ENCODE data around the gene C1QL1.

C1QL1 gene

DNA sequence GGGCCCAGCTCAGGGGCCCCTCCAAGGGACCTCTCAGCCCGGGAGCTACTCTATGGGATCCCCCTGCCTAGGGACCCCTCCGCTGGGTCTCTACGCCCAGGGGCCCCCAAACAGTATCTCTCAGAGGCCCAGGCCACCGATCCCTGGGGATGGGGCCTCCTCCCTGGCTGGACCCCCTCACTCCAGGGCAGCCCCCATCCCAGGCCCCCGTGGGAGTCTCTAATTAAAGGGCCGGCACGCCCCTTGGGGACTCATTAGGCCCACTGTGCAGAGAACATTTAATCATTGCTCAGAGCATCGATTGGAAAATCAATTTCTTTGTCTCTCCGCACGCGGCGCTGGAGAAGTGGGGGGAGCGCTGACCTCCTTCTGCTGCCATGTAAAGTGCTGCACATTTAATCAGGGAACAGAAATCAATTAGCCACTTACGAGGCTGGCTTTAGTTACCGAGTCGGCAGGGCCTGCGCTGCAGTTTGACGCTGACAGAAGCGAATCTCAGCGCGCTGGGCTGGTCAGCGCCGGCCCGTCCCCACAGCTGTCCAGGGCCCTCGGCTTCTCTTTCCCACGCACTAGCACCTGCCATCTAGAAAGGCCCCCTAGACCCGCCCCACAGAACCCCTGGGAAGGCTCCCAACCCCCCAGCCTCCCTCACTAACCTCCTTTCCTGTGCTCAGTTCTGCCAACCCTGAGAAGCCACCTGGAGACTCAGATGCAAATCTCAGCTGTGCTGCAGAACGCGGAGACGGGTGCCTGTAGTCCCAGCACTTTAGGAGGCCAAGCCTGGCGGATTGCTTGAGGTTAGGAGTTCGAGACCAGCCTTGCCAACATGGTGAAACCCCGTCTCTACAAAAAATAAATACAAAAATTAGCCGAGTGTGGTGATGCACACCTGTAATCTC is 20.2 kb upstream of the C1QL1 start:
- no peak for DNase-seq

DNA sequence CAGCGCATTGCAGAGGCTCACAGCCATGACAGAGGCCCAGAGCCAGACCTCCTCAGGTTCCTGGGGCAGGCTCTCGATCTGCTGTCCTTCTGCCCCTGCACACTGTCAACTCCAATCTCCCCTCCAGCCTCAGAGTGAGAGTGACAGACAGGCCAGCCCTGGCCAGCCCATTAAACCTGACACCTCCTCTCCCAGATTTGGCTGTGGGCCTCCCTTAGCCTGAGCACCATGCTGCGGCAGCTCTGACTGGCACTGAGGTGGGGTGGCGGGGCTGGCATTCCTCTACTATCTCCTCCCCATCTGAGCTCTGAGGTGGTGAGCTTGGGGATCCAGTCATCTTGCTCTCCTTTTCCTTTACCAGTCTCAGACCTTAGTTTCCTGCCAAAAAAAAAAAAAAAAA is 15.5 kb upstream of the C1QL1 start:
- DNase-seq, result no peak

DNA sequence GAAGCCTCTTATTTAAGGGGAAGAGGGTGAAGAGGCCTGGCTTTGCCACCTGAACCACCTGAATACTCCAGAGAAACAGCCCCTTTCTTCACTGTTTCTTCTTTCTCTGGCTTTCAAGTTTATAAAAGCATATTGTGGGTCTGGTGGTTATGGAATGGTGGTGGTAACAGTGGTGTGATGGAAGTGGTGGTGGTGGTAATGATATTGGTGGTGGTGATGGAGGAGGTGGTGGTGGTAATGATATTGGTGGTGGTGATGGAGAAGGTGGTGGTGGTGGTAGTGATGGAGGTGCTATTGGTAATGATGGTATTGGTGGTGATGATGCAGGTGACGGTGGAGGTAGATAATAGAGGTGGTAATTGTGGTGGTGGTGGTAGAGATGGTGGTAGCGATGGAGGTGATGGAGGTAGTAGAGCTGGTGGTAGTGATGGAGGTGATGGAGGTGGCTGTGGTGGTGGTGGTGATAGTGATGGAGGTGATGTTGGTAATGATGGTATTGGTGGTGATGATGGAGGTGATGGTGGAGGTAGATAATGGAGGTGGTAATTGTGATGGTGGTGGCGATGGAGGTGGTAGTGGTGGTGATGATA is 14.1 kb upstream of the C1QL1 start:
- no peak for DNase-seq

DNA sequence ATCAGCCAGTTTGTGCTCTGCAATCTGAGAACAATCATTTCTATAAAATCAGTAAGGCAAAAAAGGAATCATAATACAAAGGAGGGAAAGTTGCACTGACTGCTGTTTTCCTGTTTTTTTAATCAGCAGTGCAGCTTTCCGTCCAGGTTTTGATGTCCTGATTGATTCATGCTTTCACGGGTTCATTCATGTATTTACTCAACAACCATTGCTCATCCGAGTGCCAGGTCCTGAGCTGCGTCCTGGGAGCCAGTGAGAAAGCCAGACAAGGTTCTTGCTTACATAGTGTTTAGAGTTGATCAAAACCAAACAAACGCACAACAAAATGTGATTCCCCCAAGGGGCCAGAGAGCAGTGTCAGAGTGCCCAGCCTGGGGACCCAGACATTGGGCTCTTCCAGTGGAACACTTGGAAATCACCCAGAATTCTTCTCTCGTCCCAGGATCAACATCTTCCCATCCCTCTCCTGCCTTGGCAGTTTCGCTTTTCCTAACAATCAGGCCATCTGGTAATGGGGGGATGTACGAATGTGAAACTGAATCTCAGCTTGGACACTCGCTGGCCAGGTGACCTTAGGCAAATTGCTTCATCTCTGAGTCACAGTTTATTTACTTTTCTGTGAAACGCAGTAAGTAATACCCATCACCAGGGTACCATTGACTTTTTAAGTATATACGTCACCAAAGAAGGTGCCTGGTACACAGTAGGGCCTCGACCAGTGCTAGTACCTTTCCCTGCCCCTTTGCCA is 13.3 kb upstream of the C1QL1 start:
- DNase-seq, result no peak

DNA sequence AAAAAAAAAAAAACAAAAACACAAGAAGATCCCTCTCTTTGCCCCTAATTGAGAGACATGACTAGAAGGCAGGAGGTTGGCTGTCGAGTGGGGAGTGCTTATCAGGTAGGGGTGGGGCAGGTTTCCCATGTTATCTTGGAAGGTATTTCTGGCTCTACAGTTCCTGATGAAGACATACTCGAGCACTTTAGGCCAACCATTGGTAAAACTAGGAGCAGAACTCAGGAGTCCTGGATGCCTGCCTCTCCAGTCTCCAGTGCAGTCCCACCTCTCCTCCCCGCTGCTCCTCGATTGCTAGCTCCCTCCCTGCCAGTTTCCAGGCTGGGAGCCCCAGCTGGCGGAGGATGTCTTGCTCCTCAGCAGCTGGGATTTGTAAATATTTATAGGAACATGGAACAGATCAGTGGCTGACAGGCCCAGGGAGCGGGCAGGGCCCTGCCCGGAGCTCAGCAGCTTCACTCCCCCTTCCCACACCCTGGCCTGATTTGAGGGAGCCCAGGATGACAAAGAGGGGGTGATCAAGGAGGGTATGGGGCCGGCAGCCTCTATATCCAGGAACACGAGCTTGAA is 11.4 kb upstream of the C1QL1 start:
- no peak for DNase-seq

DNA sequence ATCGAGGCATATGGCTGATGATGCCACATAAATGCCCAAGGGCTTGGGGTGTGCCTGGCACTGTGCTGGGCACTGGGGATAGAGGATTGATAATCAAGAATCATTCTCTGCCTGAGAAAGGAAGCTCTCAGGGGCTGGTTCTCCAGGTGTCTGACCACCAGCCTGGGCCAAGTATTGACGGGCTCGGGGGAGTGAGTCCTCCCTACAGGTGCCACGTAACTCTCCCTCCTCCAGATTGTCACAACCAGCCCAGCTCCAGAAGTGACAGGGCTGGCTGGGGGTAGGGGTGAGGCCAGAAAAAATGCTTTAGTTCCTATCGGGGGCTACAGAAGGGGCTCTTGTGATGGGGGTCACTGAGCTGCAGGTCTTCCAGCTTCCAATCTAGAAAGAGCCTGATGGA is 10.7 kb upstream of the C1QL1 start:
- DNase-seq, result no peak

DNA sequence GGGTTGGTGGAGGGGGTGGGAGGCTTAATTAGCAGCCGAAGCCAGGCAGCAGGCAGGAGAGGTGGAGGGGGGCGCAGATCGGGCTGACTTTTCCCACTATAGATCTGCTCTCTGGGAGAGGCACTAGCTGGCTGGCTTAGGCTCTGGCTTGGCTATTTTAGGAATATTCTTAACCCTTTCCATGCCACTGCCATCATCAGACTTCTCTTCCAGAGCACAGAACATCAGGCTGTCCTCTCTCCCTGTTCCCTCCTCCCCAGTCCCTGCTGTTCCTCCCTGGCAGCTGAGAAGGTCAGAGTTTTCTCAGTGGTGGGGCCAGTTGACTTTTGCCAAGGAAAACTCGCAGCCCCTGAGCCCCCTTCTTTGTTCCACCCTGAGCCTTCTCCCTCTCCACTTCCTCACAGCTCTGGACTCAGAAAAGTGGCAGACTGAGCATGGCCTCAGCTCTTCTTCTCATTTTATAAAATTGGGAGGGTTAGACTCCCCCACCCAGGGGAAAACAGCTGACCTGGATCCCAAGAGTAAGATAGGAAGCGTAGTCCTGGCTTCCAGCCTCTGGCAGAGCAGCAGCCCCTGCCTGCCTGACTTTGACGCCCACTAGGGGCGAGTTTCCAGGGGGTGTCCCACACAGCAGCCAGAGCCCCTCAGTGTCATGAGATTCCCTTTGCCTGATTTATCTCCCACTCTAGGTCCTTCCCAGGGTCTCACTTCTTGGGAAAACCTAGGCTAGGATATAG is 9.9 kb upstream of the C1QL1 start:
- DNase-seq, result no peak

DNA sequence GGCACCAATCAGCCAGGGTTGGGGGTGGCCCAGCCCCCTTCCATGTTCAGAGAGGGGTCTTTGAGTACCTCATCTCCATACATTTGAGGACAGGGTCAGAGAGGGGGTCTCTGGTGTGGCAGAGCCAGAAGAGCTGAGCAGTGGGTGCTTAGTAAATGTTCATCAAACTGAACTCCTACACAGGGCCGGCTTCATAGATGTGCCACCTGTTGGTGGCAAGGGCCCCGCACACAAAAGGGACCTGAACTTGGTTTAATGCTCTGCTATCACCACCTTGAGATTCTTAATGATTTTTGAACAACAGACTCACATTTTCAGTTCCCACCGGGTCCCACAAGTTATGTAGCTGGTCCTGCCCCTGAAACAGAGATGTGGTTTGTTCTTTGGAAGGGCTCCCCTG is 9.0 kb upstream of the C1QL1 start:
- DNase-seq, result no peak

DNA sequence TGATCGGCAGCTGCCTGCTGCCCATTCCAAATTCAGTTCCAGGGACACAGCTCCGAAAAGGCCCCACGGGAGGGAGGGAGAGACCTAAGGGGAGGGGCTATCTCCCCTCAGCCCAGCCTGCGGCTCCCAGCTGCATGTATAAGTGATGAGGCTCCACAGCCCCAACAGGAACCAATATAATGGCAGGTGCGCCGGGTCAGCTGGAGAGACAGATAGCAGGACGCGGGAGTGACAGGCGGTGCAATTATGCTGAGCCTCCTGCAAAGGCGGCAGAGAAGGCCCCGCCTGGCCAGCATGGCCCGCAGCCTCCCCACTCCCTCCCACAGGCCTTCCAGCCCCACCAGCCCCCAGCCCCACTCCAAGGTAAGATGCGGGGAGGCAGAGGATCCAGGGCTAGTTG is 8.1 kb upstream of the C1QL1 start:
- no peak for DNase-seq

DNA sequence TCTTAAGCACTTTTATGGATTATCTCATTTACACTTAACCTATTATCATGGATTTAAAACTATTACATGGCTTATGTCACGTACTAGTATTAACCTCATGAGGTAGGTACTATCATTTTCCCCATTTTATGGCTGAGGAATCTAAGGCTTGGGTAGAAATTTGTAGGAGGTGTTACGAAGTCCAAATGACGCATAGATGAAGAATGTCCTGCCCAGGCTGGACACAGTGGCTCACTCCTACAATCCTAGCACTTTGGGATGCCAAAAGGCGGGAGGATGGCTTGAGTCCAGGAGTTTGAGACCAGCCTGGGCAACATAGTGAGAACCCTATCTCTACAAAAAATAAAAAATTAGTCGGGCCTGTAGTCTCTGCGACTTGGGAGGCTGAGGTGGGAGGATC is 4.8 kb upstream of the C1QL1 start:
- no peak for DNase-seq

DNA sequence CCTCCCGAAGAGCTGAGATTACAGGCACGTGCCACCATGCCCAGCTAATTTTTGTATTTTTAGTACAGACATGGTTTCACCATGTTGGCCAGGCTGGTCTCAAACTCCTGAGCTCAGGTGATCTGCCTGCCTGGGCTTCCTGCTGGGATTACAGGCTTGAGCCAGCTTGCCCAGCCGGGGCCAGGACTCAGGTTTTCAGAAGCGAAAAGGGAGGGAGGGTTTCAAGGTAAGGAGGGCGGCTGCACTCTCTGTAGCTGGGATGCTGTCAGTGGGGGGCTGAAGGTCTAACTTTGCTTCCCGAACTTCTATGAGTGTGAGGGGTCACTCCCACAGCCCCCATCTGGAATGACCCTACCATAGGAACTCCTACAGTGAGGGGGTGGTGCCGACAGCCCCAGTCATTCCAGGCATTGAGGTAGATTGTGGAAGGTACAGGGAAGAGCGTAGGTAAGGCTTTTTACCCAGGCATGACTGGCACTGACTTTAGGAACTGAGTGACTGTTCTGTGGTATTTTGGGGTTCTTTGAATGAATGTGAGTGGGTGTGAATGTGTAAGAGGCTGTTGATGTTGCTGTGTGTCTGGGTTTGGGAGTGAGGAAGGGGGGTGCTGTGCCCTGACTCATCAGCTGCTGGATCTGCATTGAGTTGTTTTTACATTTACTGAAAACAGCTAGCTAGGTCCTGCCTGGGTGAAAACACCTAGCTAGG is 3.8 kb upstream of the C1QL1 start:
- peak in 2 of 4 experiments; percentile 30 to 56 for DNase-seq

DNA sequence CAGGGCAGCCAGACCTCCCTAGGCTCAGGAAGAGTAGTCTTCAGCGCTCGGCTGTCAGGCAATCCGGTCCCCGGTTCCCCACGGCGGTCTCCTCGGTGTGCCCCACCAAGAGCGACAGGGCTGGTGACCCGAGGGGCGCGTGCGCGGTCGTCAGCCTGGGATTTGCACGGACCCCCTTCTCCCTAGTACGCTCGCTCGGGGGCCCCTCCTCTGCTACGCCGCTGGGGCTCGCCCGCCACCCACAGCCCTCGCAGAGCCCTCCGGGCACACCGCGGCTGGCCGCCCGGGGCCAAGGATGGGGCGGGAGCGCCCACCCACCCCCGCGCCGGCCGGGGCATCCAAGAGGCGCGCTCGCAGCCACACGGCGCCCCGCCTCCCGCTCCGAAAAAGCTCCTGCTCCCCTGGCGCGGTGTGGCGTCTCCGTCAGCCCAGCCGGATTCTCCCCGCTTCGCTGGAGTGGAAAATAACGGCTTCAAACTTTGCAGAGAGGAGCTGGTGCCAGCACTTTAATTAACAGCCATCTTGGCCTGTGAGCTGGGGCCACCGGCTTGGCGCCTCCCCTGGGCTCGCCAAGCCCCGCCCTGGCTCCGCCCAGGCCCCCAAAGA is 2.1 kb upstream of the C1QL1 start:
- DNase-seq, result peak in 1 of 4 experiments; percentile 27

DNA sequence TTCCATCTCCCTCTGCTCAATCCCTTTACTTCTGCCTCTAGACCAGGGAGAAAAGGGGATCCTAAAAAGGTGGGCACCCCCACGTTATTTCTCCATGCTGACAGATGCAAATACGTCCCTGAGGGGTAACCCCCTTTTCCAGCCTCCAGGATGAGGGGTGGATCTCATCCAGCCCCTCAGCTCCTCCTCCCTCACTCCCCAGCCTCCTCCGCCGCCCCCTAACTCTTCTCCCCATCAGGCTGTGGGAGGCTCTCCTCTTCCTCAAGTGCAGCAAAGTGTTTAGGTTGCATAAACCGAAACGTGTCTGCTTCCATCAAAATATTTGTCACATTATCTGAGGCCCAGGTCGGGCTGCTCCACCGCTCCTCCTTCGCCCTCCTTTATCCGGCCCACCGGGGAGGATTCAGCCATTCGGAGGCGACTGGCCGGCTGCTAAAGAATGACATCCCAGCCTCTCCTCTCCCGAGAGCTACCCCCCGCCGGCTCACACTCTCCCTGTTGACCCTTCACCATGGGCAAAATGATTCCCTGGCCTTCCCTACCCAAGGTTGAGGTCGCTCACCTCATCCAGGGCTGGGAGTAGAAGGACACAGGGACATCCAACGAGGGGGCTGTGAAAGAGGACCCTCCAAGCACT is 1.2 kb upstream of the C1QL1 start:
- DNase-seq, result no peak

DNA sequence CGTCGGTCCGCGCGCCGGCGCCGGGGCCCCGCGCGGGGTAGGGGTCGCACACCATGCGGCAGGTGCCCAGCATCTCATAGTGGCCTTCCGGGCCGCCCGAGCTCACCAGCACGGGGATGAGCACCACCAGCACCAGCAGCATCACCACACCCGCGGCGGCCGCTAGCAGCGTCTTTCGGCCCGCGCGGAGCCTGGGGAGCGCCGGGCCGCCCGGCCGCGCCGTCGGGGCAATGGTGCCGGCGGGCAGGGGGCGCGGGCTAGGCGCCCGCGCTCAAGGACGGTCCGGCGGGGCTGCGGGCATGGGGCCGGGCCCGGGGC is 237 bp downstream of the C1QL1 start:
- no peak for DNase-seq

DNA sequence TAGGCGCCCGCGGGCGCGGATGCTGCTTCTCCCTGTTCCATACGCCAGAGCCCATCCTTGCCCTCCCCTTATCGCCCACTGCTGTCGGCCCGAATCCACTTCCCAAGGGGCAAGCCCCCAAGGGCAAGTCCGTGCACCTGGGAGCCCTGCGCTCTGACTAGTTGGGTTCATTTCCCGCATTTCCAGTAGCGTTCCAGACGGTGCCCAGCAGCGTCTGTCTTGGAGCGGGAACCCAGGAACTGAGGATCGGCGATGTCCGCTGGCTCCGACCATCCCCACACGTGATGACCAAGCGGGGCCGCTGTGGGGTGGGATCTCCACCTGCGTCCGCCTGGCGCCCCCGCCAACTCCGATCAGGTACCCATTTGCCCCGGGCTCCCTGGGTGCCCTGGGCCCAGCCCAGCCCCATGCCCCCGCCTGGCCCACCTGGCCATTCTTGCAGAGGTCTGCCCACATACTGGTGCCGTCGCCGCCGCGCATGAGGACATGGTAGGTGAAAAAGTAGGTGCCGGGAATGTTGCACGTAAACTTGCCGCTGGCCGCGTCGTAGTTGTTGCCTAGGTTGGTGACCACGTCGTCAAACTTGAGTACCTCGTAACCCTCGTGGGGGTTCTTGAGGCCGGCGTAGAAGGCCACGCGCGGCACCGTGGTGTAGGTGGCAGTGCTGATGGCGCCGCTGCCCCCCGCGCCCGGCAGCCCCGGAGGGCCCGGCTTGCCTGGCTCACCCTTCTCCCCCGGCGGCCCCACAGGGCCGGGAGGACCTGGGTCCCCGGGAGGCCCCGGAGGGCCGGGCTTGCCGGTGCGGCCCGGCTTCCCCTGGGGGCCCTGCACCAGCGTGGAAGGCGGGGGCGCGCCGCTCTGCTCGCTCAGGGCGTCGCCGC is 837 bp downstream of the C1QL1 start:
- no peak for DNase-seq

DNA sequence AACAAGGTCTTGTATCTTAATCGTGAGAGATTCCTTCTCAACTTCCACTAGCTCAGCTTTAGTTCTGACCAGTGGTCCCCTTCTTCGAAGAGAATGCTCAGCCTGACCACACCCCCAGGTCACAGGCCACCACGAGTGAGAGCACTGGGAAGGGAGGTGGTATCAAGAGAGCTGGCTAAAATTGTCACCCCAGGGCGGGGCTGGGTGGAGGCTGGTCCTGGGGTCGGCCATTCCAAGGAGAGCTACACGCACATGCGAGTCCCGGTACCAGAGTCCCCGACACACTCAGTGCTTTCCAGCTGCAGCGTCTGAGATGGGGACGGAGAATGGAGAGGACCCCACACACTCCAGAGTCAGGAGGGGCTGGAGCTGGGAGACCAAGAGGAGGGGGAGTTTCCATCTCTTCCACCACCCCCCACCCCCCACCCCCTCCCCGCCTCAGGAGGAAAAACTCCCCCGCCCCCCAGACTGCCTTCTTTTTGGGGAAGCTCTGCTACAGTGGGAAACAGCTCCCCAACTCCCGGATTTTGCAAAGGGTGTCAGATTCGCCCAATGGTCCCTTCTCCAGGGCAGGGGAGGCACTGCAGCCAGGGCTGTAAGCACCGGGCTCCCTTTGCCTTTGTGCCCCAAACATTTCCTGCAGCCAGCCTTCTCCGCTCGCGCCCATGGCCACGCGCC is 1.6 kb downstream of the C1QL1 start:
- no peak for DNase-seq

DNA sequence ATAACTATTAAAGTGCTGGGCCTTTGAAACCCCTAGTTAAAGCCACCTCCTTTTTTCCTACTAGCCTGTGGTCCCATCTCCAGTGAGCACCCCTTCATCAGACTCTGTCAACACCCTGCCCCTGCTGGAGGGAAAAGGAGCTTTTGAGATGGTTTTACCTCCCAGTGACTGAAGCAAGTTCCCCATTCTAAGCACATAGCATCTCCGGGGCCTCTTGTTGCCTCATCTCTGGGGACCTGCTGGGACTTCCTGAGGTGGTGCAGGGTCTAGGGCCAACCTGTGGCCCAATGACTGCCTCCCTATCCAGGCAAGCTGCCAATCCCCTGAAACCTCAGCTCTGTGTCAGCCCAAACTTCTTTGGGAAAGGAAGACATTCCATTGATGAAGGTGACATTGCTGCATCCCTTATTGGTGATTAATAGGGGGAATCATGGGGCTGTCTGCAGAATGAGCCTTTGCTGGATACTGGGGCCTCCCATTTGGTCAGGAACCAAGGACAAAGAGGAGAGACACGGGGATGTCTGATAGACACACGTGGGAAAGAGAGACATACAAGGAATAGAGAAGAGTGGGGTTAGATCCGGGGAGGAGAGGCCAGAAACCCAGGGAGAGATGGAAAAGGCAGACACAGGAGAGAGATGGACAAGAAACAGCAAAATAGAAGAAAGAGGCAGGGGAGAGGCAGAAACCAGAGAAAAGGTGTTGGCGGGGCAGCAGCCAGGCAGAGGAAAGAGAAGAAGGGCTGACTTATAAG is 2.4 kb downstream of the C1QL1 start:
- no peak for DNase-seq

DNA sequence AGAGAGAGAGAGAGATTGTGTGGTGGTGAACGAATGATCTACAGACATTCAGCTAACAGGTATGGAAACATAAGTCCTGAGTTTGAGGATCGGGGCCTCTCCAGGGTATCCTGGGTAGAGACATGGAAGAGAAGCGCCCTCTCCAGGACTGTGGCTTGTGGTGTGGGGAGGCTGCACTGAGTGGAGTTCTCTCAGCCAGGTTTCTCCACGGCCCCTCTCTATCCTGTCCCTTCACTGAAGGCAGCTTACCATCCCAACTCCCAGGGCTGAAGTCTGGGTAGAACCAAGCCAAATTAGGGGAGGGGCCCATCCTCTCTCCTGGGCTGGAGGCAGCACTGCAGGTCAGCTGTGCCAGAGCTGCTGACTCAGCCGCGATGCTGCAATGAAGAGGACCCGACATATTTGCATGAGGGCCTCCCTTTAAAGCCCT is 6.2 kb downstream of the C1QL1 start:
- DNase-seq, result no peak

DNA sequence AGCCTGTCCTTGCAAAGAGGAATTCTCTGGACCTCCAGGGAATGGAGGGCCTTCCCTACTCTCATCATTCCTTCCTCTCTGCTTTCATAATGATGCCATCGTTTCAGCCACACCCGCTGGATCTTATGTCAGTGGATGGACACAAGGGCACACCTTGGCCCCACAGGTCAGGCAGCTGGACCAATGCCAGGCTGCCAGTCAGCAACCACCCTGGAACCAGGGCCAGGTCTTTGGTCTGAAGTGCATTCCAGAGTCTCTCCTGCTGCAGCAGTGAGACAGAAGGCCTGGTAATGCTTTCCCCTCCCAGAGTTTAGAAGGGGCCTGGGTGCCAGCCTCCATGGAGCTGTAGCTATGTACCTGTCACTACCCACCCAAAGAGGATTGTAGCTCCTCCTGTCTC is 7.4 kb downstream of the C1QL1 start:
- DNase-seq, result no peak

Data from suppressor macrophage (primary cell).